A549 (cell line): Measurements from ENCODE around the gene KLK10. TPM values are rescaled to one million over a fixed set of nuclear protein-coding genes. Genes with fewer than 3 reads are reported as not detected.

Experiments used
- ATAC-seq, 2 experiments: fragments of 200-7000 bp in 1 of 2; fragments of >200 bp in 1 of 2; cut with Nextera tagmentation in 1 of 2; cut with Tn5 transposase in 1 of 2; 3 replicates each; pipeline versions ENCODE4 v1.8.0 to v1.9.1; 2018 to 2020; ENCODE audit warnings: mild to moderate bottlenecking in 1 of 2, moderate library complexity in 1 of 2
- CTCF ChIA-PET: fragments of 300-600 bp; sonication (Branson Sonifier 250); formaldehyde crosslinking; extraction: SDS; loops from one replicate; lab custom pipeline; 2021; ENCODE audit warnings: antibody characterized with exemption, inconsistent platforms; lab: Yijun Ruan, JAX
- POLR2A ChIA-PET: fragments of 350-600 bp; formaldehyde crosslinking; extraction: SDS; loops from one replicate; lab custom pipeline; 2021; ENCODE audit warnings: antibody characterized with exemption, inconsistent platforms; lab: Yijun Ruan, JAX
- DNase-seq, 2 experiments: peaks; one replicate each; pipeline versions ENCODE4 v3.0.0 to v3.0.0-alpha.2; 2011 to 2016; ENCODE audit warnings: low read depth in 1 of 2, low spot score in 1 of 2
- FAIRE-seq: peaks from 2 replicates; lab custom pipeline; 2011; peaks lifted over from hg19 to GRCh38; lab: Jason Lieb, UNC
- H3K27ac ChIP-seq, 2 experiments: fragments of >200 bp; sonication (Bioruptor Twin); formaldehyde crosslinking; 3 replicates each; pipeline ENCODE4 v1.5.1; 2016 to 2017
- H3K4me1 ChIP-seq: fragments of >200 bp; sonication (Bioruptor Twin); formaldehyde crosslinking; 3 replicates; pipeline ENCODE4 v1.6.1; 2016
- H3K4me2 ChIP-seq: fragments of >200 bp; sonication (Bioruptor Twin); formaldehyde crosslinking; 3 replicates; pipeline ENCODE4 v1.6.1; 2016
- H3K4me3 ChIP-seq: fragments of >200 bp; sonication (Bioruptor Twin); formaldehyde crosslinking; 3 replicates; pipeline ENCODE4 v1.5.1; 2016
- H3K9me3 ChIP-seq: fragments of >200 bp; sonication (Bioruptor Twin); formaldehyde crosslinking; 3 replicates; pipeline ENCODE4 v1.6.1; 2016
- BCL3 ChIP-seq: fragments of >200 bp; sonication (Bioruptor Twin); formaldehyde crosslinking; IDR thresholded peaks from 3 replicates; pipeline ENCODE4 v1.6.1; 2016
- CEBPB ChIP-seq, 2 experiments: fragments of >200 bp in 1 of 2; sonication (Bioruptor Twin) in 1 of 2; formaldehyde crosslinking in 1 of 2; IDR thresholded peaks; 2 replicates each; pipeline ENCODE4 v1.6.1; 2012 to 2016
- EP300 ChIP-seq, 2 experiments: fragments of >200 bp; sonication (Bioruptor Twin); formaldehyde crosslinking; IDR thresholded peaks; 2 replicates in 1 of 2; 3 replicates in 1 of 2; pipeline ENCODE4 v1.6.1; 2016 to 2017
- FOSB ChIP-seq: fragments of 250-450 bp; sonication (Bioruptor Pico); IDR thresholded peaks from 2 replicates; pipeline ENCODE4 v1.5.0; 2020; ENCODE audit warnings: mild to moderate bottlenecking, moderate library complexity
- FOSL2 ChIP-seq, 2 experiments: fragments of 450-650 bp in 1 of 2; fragments of >200 bp in 1 of 2; sonication (Bioruptor Twin) in 1 of 2; formaldehyde crosslinking; IDR thresholded peaks; 2 replicates each; pipeline versions ENCODE4 v1.5.0 to v1.6.1; 2016 to 2020; ENCODE audit warnings: mild to moderate bottlenecking in 1 of 2, moderate library complexity in 1 of 2
- HOXB13 ChIP-seq: fragments of 250-450 bp; sonication (Bioruptor Pico); IDR thresholded peaks from 2 replicates; pipeline ENCODE4 v1.5.0; 2020; ENCODE audit warnings: low read depth, mild to moderate bottlenecking, moderate library complexity
- HOXB5 ChIP-seq: fragments of 250-450 bp; sonication (Bioruptor Pico); IDR thresholded peaks from 2 replicates; pipeline ENCODE4 v1.5.0; 2020; ENCODE audit warnings: mild to moderate bottlenecking, moderate library complexity
- JUNB ChIP-seq: fragments of >200 bp; sonication (Bioruptor Twin); formaldehyde crosslinking; IDR thresholded peaks from 2 replicates; pipeline ENCODE4 v1.6.1; 2016
- NFE2L2 ChIP-seq: fragments of 150-350 bp; conservative IDR thresholded peaks from 2 replicates; pipeline ENCODE4 v1.6.1; 2014; ENCODE audit warnings: low read length
- NPAS2 ChIP-seq: fragments of 250-450 bp; sonication (Bioruptor Pico); IDR thresholded peaks from 2 replicates; pipeline ENCODE4 v1.8.0; 2022; ENCODE audit warnings: mild to moderate bottlenecking, moderate library complexity, borderline replicate concordance
- POLR2A ChIP-seq: IDR thresholded peaks from 2 replicates; pipeline ENCODE4 v1.6.1; 2012; ENCODE audit warnings: mild to moderate bottlenecking, low read length
- RARB ChIP-seq: fragments of 250-450 bp; sonication (Bioruptor Pico); IDR thresholded peaks from 2 replicates; pipeline ENCODE4 v1.8.0; 2021; ENCODE audit warnings: mild to moderate bottlenecking, moderate library complexity
- RCOR1 ChIP-seq: fragments of 150-350 bp; IDR thresholded peaks from 2 replicates; pipeline ENCODE4 v1.6.1; 2014; ENCODE audit warnings: antibody characterized with exemption, low read length, low read depth
- SMC3 ChIP-seq: fragments of >200 bp; sonication (Bioruptor Twin); formaldehyde crosslinking; IDR thresholded peaks from 3 replicates; pipeline ENCODE4 v1.6.1; 2018; ENCODE audit warnings: inconsistent platforms
- TFCP2L1 ChIP-seq: fragments of 250-450 bp; sonication (Bioruptor Pico); IDR thresholded peaks from 2 replicates; pipeline ENCODE4 v1.5.0; 2021; ENCODE audit warnings: mild to moderate bottlenecking
- ZNF302 ChIP-seq: fragments of 250-450 bp; sonication (Bioruptor Pico); IDR thresholded peaks from 2 replicates; pipeline ENCODE4 v1.9.0; 2021; ENCODE audit warnings: inconsistent platforms, mild to moderate bottlenecking, moderate library complexity
- ZSCAN20 ChIP-seq: fragments of 250-450 bp; sonication (Bioruptor Pico); IDR thresholded peaks from 2 replicates; pipeline ENCODE4 v1.8.0; 2022; ENCODE audit warnings: mild to moderate bottlenecking, moderate library complexity
- WGBS: methylation state at CpG from one replicate; pipeline ENCODE4 v1.1.6; 2017; ENCODE audit errors: missing lambda C conversion rate; 5-methylcytosine and 5-hydroxymethylcytosine counted together
- polyA plus RNA-seq, 4 experiments: library from polyadenylated mRNA; depleted of rRNA in 3 of 4; stranded (reverse); fragments of >200 nt; fragmentation: RNase III in 1 of 4; extraction: RNeasy Plus Mini Kit Qiagen cat#74134 plus additional on column Dnase treatment in 1 of 4; gene quantifications; 2 replicates in 3 of 4; 3 replicates in 1 of 4; pipeline ENCODE4 v1.2.3, GENCODE V29; 2011 to 2017
- TF ChIP-seq, protein P1 (sequence below): fragments of 200-600 bp; sonication (generic); IDR thresholded peaks from 2 replicates; pipeline ENCODE4 v1.6.1; 2016; ENCODE audit warnings: antibody characterized with exemption, mild to moderate bottlenecking, moderate library complexity
- TF ChIP-seq, protein P2 (sequence below): fragments of >200 bp; sonication (Bioruptor Twin); formaldehyde crosslinking; IDR thresholded peaks from 2 replicates; pipeline ENCODE4 v1.6.1; 2016
- TF ChIP-seq, protein P3 (sequence below): IDR thresholded peaks from 2 replicates; pipeline ENCODE4 v1.6.1; 2012; ENCODE audit warnings: low read depth, borderline replicate concordance

The KLK10 gene
- polyA plus RNA-seq, 2 of the 4 experiments (the other 2 are of a cell fraction): 0.18 TPM; not detected in 1

DNA sequence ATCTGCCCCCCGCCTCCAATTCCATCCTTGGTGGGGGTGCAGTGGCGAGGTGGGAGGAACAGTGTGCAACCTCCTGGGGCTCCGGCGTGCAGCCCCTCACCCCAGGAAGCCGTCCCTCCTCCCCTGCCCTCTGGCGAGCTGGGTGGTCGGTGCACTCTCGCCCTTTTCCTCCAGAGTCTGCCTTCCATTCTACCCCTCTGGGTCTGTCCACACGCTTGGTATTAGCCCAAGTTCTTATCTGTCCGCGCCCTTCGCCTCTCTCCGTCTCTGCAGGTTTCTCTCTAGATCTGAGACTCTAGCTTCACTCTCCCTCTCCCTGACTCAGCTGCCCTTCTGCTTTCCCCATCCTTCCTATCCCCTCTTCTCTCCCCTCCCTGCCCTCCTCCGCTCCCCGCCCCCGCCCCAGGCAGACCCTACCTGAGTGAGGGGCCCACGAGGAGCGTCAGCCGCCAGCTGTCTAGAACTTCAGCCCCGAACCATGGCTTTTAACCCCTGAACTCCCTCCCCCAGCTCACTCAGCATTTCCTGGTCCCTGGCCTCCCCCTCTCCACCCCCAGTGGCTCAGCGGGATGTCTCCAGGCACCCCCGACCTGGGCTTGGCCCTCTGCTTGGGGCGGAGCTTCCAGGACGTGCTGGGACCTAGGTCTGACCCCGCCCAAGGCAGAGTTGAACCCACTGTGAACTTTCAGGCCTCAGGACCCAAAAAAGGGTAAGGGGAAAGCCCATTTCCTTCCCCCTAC is 45.9 kb upstream of the KLK10 start:
- H3K4me1 ChIP-seq: peaks cover 4% of the 10 kb centered on the region; the same call in 1 of the 3 replicates
- peak overlapping the region; percentile 91 for H3K4me2 ChIP-seq
- peak overlapping the region; percentile 31 to 67; a peak in 3 of 6 replicates for H3K27ac ChIP-seq
- ChIA-PET CTCF (interaction anchor here (1.0 to 1.4 kb wide), 2 partner anchors 31 to 44 kb away, joined by 4 to 7 read pairs; no protein-coding TSS in a partner anchor), POLR2A (interaction anchor here (1.0 kb wide), 1 partner anchor 13 kb away, joined by 3 read pairs; no protein-coding TSS in a partner anchor)
- FAIRE-seq (no peak), DNase-seq (no peak), ATAC-seq (peak; percentile 26 to 60; a peak in 3 of 6 replicates)
- TF ChIP-seq BCL3 (no peak), HOXB5 (CRISPR knock-in tag) (no peak), EP300 (IDR thresholded peaks at IDR 0.05) (no peak), RARB (CRISPR knock-in tag) (no peak), NPAS2 (CRISPR knock-in tag) (no peak), POLR2A (no peak), TFCP2L1 (CRISPR knock-in tag) (no peak), CEBPB (IDR thresholded peaks at IDR 0.05) (no peak), FOSL2 (IDR thresholded peaks at IDR 0.05) (no peak), FOSL2 (CRISPR knock-in tag; IDR thresholded peaks at IDR 0.05) (no peak), HOXB13 (CRISPR knock-in tag) (no peak), NFE2L2 (no peak), ZNF302 (CRISPR knock-in tag) (no peak), SMC3 (no peak), ZSCAN20 (CRISPR knock-in tag) (no peak), JUNB (no peak), RCOR1 (no peak), FOSB (CRISPR knock-in tag) (no peak)
- TF ChIP-seq, protein P1, sequence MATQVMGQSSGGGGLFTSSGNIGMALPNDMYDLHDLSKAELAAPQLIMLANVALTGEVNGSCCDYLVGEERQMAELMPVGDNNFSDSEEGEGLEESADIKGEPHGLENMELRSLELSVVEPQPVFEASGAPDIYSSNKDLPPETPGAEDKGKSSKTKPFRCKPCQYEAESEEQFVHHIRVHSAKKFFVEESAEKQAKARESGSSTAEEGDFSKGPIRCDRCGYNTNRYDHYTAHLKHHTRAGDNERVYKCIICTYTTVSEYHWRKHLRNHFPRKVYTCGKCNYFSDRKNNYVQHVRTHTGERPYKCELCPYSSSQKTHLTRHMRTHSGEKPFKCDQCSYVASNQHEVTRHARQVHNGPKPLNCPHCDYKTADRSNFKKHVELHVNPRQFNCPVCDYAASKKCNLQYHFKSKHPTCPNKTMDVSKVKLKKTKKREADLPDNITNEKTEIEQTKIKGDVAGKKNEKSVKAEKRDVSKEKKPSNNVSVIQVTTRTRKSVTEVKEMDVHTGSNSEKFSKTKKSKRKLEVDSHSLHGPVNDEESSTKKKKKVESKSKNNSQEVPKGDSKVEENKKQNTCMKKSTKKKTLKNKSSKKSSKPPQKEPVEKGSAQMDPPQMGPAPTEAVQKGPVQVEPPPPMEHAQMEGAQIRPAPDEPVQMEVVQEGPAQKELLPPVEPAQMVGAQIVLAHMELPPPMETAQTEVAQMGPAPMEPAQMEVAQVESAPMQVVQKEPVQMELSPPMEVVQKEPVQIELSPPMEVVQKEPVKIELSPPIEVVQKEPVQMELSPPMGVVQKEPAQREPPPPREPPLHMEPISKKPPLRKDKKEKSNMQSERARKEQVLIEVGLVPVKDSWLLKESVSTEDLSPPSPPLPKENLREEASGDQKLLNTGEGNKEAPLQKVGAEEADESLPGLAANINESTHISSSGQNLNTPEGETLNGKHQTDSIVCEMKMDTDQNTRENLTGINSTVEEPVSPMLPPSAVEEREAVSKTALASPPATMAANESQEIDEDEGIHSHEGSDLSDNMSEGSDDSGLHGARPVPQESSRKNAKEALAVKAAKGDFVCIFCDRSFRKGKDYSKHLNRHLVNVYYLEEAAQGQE: no peak
- TF ChIP-seq, protein P2, sequence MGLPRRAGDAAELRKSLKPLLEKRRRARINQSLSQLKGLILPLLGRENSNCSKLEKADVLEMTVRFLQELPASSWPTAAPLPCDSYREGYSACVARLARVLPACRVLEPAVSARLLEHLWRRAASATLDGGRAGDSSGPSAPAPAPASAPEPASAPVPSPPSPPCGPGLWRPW: no peak
- TF ChIP-seq, protein P3, sequence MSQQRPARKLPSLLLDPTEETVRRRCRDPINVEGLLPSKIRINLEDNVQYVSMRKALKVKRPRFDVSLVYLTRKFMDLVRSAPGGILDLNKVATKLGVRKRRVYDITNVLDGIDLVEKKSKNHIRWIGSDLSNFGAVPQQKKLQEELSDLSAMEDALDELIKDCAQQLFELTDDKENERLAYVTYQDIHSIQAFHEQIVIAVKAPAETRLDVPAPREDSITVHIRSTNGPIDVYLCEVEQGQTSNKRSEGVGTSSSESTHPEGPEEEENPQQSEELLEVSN: no peak
- H3K9me3 ChIP-seq: no peaks in the 10 kb centered on the region
- peak overlapping the region; percentile 46 for H3K4me3 ChIP-seq
- WGBS: 51% methylated on average over 18 of the region's 25 CpGs
